DMS79 treated with DMSO at 0.1 percent for 48 hours (cell line): ENCODE measurements around the gene ZNF414.

Experiments
- DNase-seq: peaks from one replicate; lab custom pipeline; 2025; lab: John Stamatoyannopoulos, UW

ZNF414 gene

GRCh38 chr19:8463365-8463764 lies 50.6 kb downstream of the ZNF414 start:
- no peak for DNase-seq

GRCh38 chr19:8462571-8462970 lies 51.4 kb downstream of the ZNF414 start:
- no peak for DNase-seq

- no peak for DNase-seq
These were observed 52.1 kb downstream of the ZNF414 start for GRCh38 chr19:8461891-8462290.

- DNase-seq = no peak
These were observed 52.6 kb downstream of the ZNF414 start for GRCh38 chr19:8461376-8461775.

- DNase-seq = no peak
These were observed 53.3 kb downstream of the ZNF414 start for GRCh38 chr19:8460516-8461298.
